Left ventricle myocardium superior (tissue), 1 donor: ENCODE results near the gene PLXNA2. TPM values are rescaled to one million over a fixed set of nuclear protein-coding genes. Genes with fewer than 3 reads are reported as not detected.

Source experiments
- ATAC-seq: fragments of 200-7000 bp; cut with Tn5 transposase; one replicate; pipeline ENCODE4 v1.9.1; 2020; ENCODE audit warnings: mild to moderate bottlenecking, moderate library complexity
- DNase-seq: peaks from one replicate; pipeline ENCODE4 v3.0.0-alpha.2; 2020
- intact Hi-C: fragments of 100-400 bp; cut with micrococcal nuclease; formaldehyde crosslinking; loops from one replicate; pipeline ENCODE4 v1.11.0; 2022
- total RNA-seq: library from RNA; stranded (reverse); fragmentation: NEBNext Ultra II Directional; extraction: Animal tissue kit (Norgen Biotek cat#: 25700); gene quantifications from one replicate; pipeline ENCODE4 v1.2.1, GENCODE V29; 2021
- donor health status: DM: no; HTN: yes; CAD: no; lungs with severe emphysema.

The PLXNA2 gene
- total RNA-seq, 1 donor from 2014 or later: 12.1 TPM

GRCh38 chr1:208074353-208074752 lies 169.8 kb downstream of the PLXNA2 start:
- intact Hi-C loops: no loop called here
- DNase-seq (no peak), ATAC-seq (no peak)

GRCh38 chr1:208071435-208072031 lies 172.7 kb downstream of the PLXNA2 start:
- ATAC-seq: no peak
- no peak for DNase-seq
- intact Hi-C loops: no loop called here

- no peak for ATAC-seq
- intact Hi-C loops: no loop called here
- no peak for DNase-seq
These were observed 174.3 kb downstream of the PLXNA2 start for GRCh38 chr1:208069908-208070307.

GRCh38 chr1:208069317-208069716 lies 174.9 kb downstream of the PLXNA2 start:
- intact Hi-C loops: no loop called here
- no peak for DNase-seq
- no peak for ATAC-seq

GRCh38 chr1:208068908-208069307 lies 175.3 kb downstream of the PLXNA2 start:
- no peak for DNase-seq
- intact Hi-C loops: no loop called here
- ATAC-seq: no peak

- ATAC-seq (no peak), DNase-seq (no peak)
- intact Hi-C loops: no loop called here
These were observed 175.8 kb downstream of the PLXNA2 start for GRCh38 chr1:208068407-208068806.

GRCh38 chr1:208066583-208066982 lies 177.6 kb downstream of the PLXNA2 start:
- DNase-seq (no peak), ATAC-seq (no peak)
- intact Hi-C loops: no loop called here

- intact Hi-C loops: no loop called here
- peak; percentile 42 for ATAC-seq
- no peak for DNase-seq
These were observed 178.3 kb downstream of the PLXNA2 start for GRCh38 chr1:208065862-208066261.

- intact Hi-C loops: no loop called here
- ATAC-seq (peak; percentile 53), DNase-seq (no peak)
These were observed 182.6 kb downstream of the PLXNA2 start for GRCh38 chr1:208061632-208062031.

- DNase-seq (no peak), ATAC-seq (no peak)
- intact Hi-C loops: no loop called here
These were observed 183.1 kb downstream of the PLXNA2 start for GRCh38 chr1:208061118-208061517.

- ATAC-seq (no peak), DNase-seq (no peak)
- intact Hi-C loops: no loop called here
These were observed 183.8 kb downstream of the PLXNA2 start for GRCh38 chr1:208060215-208060869.

- ATAC-seq: no peak
- intact Hi-C loops: no loop called here
- no peak for DNase-seq
These were observed 184.7 kb downstream of the PLXNA2 start for GRCh38 chr1:208059409-208060001.

GRCh38 chr1:208058756-208059155 lies 185.4 kb downstream of the PLXNA2 start:
- no peak for ATAC-seq
- intact Hi-C loops: no loop called here
- no peak for DNase-seq

- intact Hi-C loops: no loop called here
- ATAC-seq: no peak
- no peak for DNase-seq
These were observed 185.9 kb downstream of the PLXNA2 start for GRCh38 chr1:208058267-208058666.

- ATAC-seq (no peak), DNase-seq (no peak)
- intact Hi-C loops: no loop called here
These were observed 187.1 kb downstream of the PLXNA2 start for GRCh38 chr1:208057056-208057455.

- no peak for DNase-seq
- no peak for ATAC-seq
- intact Hi-C loops: no loop called here
These were observed 188.6 kb downstream of the PLXNA2 start for GRCh38 chr1:208055535-208055934.

- DNase-seq (no peak), ATAC-seq (no peak)
- intact Hi-C loops: no loop called here
These were observed 189.2 kb downstream of the PLXNA2 start for GRCh38 chr1:208054911-208055379.

- DNase-seq: no peak
- ATAC-seq: no peak
- intact Hi-C loops: no loop called here
These were observed 189.7 kb downstream of the PLXNA2 start for GRCh38 chr1:208054485-208054884.

GRCh38 chr1:208053661-208054060 lies 190.5 kb downstream of the PLXNA2 start:
- intact Hi-C loops: no loop called here
- ATAC-seq (no peak), DNase-seq (no peak)

- intact Hi-C loops: no loop called here
- DNase-seq (no peak), ATAC-seq (no peak)
These were observed 191.2 kb downstream of the PLXNA2 start for GRCh38 chr1:208052926-208053407.

- intact Hi-C loops: no loop called here
- ATAC-seq (no peak), DNase-seq (no peak)
These were observed 192.0 kb downstream of the PLXNA2 start for GRCh38 chr1:208052135-208052534.
